Activated naive CD4-positive, alpha-beta T cell treated with anti-CD3 and anti-CD28 coated beads for 36 hours (primary cell): Measurements from ENCODE around the gene ATP5F1E. TPM values are rescaled to one million over a fixed set of nuclear protein-coding genes. Genes with fewer than 3 reads are reported as not detected.

Source experiments
- CTCF ChIA-PET: fragments of 350-600 bp; sonication (Branson Sonifier 250); formaldehyde crosslinking; loops from one replicate; lab custom pipeline; 2021; ENCODE audit warnings: antibody characterized with exemption; lab: Charles Lee
- DNase-seq: peaks from one replicate; pipeline ENCODE4 v3.0.0-alpha.2; 2020
- H3K27ac Mint-ChIP-seq: one replicate; pipeline ENCODE4 v1.8.0; 2021; ENCODE audit warnings: mild to moderate bottlenecking, mixed read lengths
- H3K27me3 Mint-ChIP-seq: one replicate; pipeline ENCODE4 v1.8.0; 2021; ENCODE audit warnings: low read depth, mixed read lengths
- H3K36me3 Mint-ChIP-seq: one replicate; pipeline ENCODE4 v1.8.0; 2021; ENCODE audit warnings: low read depth, mixed read lengths
- H3K4me1 Mint-ChIP-seq: one replicate; pipeline ENCODE4 v1.8.0; 2021; ENCODE audit warnings: low read depth, mixed read lengths
- H3K4me3 Mint-ChIP-seq: one replicate; pipeline ENCODE4 v1.8.0; 2021; ENCODE audit warnings: mild to moderate bottlenecking, moderate library complexity, mixed read lengths
- H3K9me3 Mint-ChIP-seq: one replicate; pipeline ENCODE4 v1.8.0; 2021; ENCODE audit warnings: mixed read lengths
- intact Hi-C: fragments of 100-400 bp; cut with micrococcal nuclease; formaldehyde crosslinking; loops from one replicate; pipeline ENCODE4 v1.15.1; 2023
- total RNA-seq, 2 experiments: library from RNA; stranded (reverse); gene quantifications; one replicate each; pipeline ENCODE4 v1.2.3, GENCODE V29; 2021

ATP5F1E gene
- total RNA-seq, 2 experiments from 2014 or later = 74.5 to 86.3 TPM

- Mint-ChIP-seq H3K4me3 (no peak overlapping the region), H3K4me1 (peaks cover 25% of the 10 kb centered on the region), H3K27me3 (no peaks in the 10 kb centered on the region), H3K36me3 (peaks cover 7% of the 10 kb centered on the region), H3K27ac (no peak overlapping the region), H3K9me3 (no peaks in the 10 kb centered on the region)
- no peak for DNase-seq
- CTCF ChIA-PET = no interaction called here
- intact Hi-C loops = no loop called here
Measured at GRCh38 chr20:59002388-59002787, 29.7 kb downstream of the ATP5F1E start.

GRCh38 chr20:59001449-59002171 lies 30.5 kb downstream of the ATP5F1E start:
- peaks cover 25% of the 10 kb centered on the region for H3K4me1 Mint-ChIP-seq
- no peak overlapping the region for H3K4me3 Mint-ChIP-seq
- H3K27me3 Mint-ChIP-seq = no peaks in the 10 kb centered on the region
- peaks cover 10% of the 10 kb centered on the region for H3K36me3 Mint-ChIP-seq
- intact Hi-C loops = no loop called here
- no peaks in the 10 kb centered on the region for H3K9me3 Mint-ChIP-seq
- no peak overlapping the region for H3K27ac Mint-ChIP-seq
- CTCF ChIA-PET = no interaction called here
- DNase-seq = no peak

DNA sequence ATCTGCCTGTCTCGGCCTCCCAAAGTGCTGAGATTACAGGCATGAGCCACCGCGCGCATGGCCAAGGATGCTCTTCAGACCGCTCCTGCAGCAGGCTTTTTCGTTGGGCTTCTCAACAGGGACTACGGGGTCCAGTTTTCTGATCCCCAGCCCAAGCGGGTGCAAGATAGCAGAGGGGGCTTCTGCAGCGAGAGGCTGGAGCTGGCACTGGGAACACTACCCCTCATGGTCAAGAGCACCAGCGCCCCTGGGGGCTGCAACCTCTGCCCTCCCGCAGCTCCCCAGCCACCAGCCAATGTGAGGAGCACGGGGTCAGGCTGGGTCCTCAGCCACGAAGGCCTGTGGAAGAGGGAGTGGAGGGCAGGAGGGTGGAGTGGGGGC lies 31.1 kb downstream of the ATP5F1E start:
- Mint-ChIP-seq H3K27me3 (no peaks in the 10 kb centered on the region), H3K4me3 (no peak overlapping the region), H3K36me3 (peaks cover 12% of the 10 kb centered on the region), H3K9me3 (no peaks in the 10 kb centered on the region), H3K27ac (no peak overlapping the region), H3K4me1 (peaks cover 23% of the 10 kb centered on the region)
- intact Hi-C loops = no loop called here
- CTCF ChIA-PET = no interaction called here
- no peak for DNase-seq

GRCh38 chr20:59000326-59000725 lies 31.8 kb downstream of the ATP5F1E start:
- intact Hi-C loops = no loop called here
- Mint-ChIP-seq H3K27me3 (no peaks in the 10 kb centered on the region), H3K4me1 (peaks cover 18% of the 10 kb centered on the region), H3K9me3 (no peaks in the 10 kb centered on the region), H3K27ac (no peak overlapping the region), H3K4me3 (no peak overlapping the region), H3K36me3 (peaks cover 18% of the 10 kb centered on the region)
- CTCF ChIA-PET = interaction anchor here (0.6 kb wide), 1 partner anchor 28 kb away, joined by 4 read pairs; no protein-coding TSS in a partner anchor
- DNase-seq = no peak

- peaks cover 29% of the 10 kb centered on the region for H3K36me3 Mint-ChIP-seq
- DNase-seq = no peak
Measured at GRCh38 chr20:58998656-58999055, 33.5 kb downstream of the ATP5F1E start.

GRCh38 chr20:58997141-58997770 lies 34.9 kb downstream of the ATP5F1E start:
- Mint-ChIP-seq H3K4me1 (peaks cover 3% of the 10 kb centered on the region), H3K9me3 (no peaks in the 10 kb centered on the region), H3K36me3 (peaks cover 36% of the 10 kb centered on the region), H3K27me3 (no peaks in the 10 kb centered on the region), H3K27ac (no peak overlapping the region), H3K4me3 (no peak overlapping the region)
- intact Hi-C loops = no loop called here
- no peak for DNase-seq
- CTCF ChIA-PET = no interaction called here

More at GRCh38 chr20:58998656-58999055, 33.5 kb downstream of the ATP5F1E start:
- Mint-ChIP-seq H3K4me1 (peaks cover 3% of the 10 kb centered on the region), H3K27ac (no peak overlapping the region), H3K9me3 (no peaks in the 10 kb centered on the region), H3K4me3 (no peak overlapping the region), H3K27me3 (no peaks in the 10 kb centered on the region)
- intact Hi-C loops = no loop called here
- CTCF ChIA-PET = no interaction called here

GRCh38 chr20:58996226-58996611 lies 35.9 kb downstream of the ATP5F1E start:
- peaks cover 40% of the 10 kb centered on the region for H3K36me3 Mint-ChIP-seq
- H3K4me3 Mint-ChIP-seq = no peak overlapping the region
- intact Hi-C loops = no loop called here
- no peaks in the 10 kb centered on the region for H3K9me3 Mint-ChIP-seq
- DNase-seq = no peak
- CTCF ChIA-PET = no interaction called here
- H3K27ac Mint-ChIP-seq = no peak overlapping the region
- H3K27me3 Mint-ChIP-seq = no peaks in the 10 kb centered on the region
- peaks cover 3% of the 10 kb centered on the region for H3K4me1 Mint-ChIP-seq

DNA sequence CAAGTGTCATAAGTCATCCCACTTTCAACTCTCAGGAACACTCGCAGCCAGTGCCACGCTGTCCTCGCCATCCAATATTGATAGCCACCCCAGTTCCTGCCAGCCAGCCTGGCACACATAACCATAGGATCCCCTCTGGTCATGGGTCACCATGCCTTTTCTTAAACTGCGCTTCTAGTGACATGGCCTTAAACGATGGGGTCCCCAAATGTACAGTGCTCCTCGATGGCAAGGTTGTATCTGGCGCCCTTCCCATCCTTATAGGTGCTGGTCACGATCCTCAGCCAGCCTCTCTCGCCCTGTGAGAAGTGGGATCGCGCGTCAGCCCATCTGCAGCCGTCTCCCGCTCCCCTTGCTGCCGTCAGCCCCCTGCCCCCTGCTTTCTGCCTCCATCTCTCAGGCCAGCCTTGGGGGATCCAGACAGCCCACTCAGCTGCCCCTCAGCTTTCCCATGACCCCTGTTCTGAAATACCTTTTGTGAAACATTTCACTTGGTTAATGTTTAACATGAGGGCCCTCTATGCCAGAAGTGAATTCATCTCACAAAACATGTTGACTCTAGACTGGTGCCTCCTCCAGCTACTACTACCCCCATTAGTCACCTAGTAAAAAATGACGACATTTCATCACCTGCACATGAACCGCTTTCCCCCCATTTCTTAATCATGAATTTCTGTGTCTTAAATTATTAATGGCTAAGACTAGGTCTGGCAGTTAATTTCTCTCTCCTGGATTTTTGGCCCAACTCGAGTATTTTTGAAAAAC lies 36.5 kb downstream of the ATP5F1E start:
- Mint-ChIP-seq H3K4me3 (no peak overlapping the region), H3K36me3 (peaks cover 43% of the 10 kb centered on the region), H3K4me1 (peaks cover 3% of the 10 kb centered on the region), H3K9me3 (no peaks in the 10 kb centered on the region), H3K27ac (peak overlapping the region; percentile 37), H3K27me3 (no peaks in the 10 kb centered on the region)
- intact Hi-C loops = no loop called here
- no peak for DNase-seq
- CTCF ChIA-PET = no interaction called here

GRCh38 chr20:58994390-58995159 lies 37.6 kb downstream of the ATP5F1E start:
- Mint-ChIP-seq H3K27ac (no peak overlapping the region), H3K36me3 (peaks cover 47% of the 10 kb centered on the region), H3K4me1 (peaks cover 3% of the 10 kb centered on the region), H3K4me3 (no peak overlapping the region), H3K27me3 (no peaks in the 10 kb centered on the region), H3K9me3 (no peaks in the 10 kb centered on the region)
- DNase-seq = no peak
- intact Hi-C loops = no loop called here
- CTCF ChIA-PET = interaction anchor here (1.4 kb wide), 1 partner anchor 12 kb away, joined by 5 read pairs; no protein-coding TSS in a partner anchor

GRCh38 chr20:58993332-58994248 lies 38.5 kb downstream of the ATP5F1E start:
- Mint-ChIP-seq H3K4me3 (no peak overlapping the region), H3K9me3 (no peaks in the 10 kb centered on the region), H3K27me3 (no peaks in the 10 kb centered on the region), H3K4me1 (peaks cover 3% of the 10 kb centered on the region), H3K36me3 (peaks cover 51% of the 10 kb centered on the region), H3K27ac (peak overlapping the region; percentile 56)
- no peak for DNase-seq
- intact Hi-C loops = no loop called here
- CTCF ChIA-PET = interaction anchor here (0.9 to 1.4 kb wide), 4 partner anchors 11 to 230 kb away, joined by 3 to 5 read pairs (median 4); no protein-coding TSS in a partner anchor

DNA sequence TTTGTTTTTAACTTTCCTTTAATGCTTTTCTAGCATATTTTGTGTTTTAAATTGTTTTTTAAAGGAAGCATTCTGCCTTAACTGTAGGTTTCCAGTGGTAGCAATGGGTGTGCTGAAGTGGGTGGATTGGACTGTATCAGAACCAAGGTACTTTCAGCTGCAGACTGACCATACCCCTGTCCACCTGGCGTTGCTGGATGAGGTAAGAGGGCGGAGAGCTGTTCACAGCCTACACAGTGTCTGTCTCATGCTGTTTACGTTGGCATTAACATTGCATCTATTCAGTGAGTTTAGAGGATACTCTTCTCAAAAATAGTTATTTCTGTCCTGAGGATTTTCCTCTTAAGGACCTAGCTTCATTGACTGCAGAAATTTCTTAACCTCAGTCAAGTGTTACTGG lies 39.2 kb downstream of the ATP5F1E start:
- Mint-ChIP-seq H3K36me3 (peaks cover 51% of the 10 kb centered on the region), H3K4me3 (no peak overlapping the region), H3K27ac (no peak overlapping the region), H3K4me1 (peaks cover 3% of the 10 kb centered on the region), H3K27me3 (no peaks in the 10 kb centered on the region), H3K9me3 (no peaks in the 10 kb centered on the region)
- CTCF ChIA-PET = interaction anchor here (0.9 to 1.1 kb wide), 3 partner anchors 123 to 231 kb away, joined by 3 to 5 read pairs (median 3); no protein-coding TSS in a partner anchor
- DNase-seq = no peak
- intact Hi-C loops = no loop called here
